Upper lobe of left lung (tissue), 4 donors: Measurements from ENCODE around the gene MYB.

Experiments used
- POLR2A ChIP-seq, 4 donors: fragments of 450-650 bp; IDR thresholded peaks; one replicate each; pipeline ENCODE4 v1.5.1; 2016 to 2017; ENCODE audit warnings: antibody characterized with exemption in 4 of 4, mild to moderate bottlenecking in 2 of 4
- TF ChIP-seq, protein P1 (sequence below), 6 experiments: fragments of 450-650 bp in 4 of 6; fragments of 200-600 bp in 2 of 6; sonication (generic) in 2 of 6; IDR thresholded peaks; one replicate each; pipeline ENCODE4 v1.5.1; 2016 to 2019; ENCODE audit warnings: antibody characterized with exemption in 6 of 6

DNA sequence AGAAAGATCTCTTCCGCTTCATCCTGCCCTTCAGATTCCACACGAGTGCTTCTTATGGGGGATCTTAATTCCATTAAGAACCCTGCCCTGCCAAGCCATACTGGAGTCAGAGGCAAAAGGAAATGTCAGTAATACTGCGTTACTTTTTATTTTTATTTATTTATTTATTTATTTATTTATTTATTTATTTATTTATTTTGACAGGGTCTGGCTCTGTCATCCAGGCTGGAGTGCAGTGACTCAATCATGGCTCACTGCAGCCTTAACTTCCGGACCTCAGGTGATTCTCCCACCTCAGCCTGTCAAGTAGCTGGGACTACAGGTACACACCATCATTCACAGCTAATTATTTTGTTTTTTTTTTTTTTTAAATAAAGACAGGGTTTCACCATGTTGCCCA is 79.5 kb downstream of the MYB start:
- no peak for TF ChIP-seq POLR2A (IDR thresholded peaks at IDR 0.05)
- TF ChIP-seq, protein P1, sequence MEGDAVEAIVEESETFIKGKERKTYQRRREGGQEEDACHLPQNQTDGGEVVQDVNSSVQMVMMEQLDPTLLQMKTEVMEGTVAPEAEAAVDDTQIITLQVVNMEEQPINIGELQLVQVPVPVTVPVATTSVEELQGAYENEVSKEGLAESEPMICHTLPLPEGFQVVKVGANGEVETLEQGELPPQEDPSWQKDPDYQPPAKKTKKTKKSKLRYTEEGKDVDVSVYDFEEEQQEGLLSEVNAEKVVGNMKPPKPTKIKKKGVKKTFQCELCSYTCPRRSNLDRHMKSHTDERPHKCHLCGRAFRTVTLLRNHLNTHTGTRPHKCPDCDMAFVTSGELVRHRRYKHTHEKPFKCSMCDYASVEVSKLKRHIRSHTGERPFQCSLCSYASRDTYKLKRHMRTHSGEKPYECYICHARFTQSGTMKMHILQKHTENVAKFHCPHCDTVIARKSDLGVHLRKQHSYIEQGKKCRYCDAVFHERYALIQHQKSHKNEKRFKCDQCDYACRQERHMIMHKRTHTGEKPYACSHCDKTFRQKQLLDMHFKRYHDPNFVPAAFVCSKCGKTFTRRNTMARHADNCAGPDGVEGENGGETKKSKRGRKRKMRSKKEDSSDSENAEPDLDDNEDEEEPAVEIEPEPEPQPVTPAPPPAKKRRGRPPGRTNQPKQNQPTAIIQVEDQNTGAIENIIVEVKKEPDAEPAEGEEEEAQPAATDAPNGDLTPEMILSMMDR (IDR thresholded peaks at IDR 0.05) = no peak
